Fibroblast of peridontal ligament (primary cell): ENCODE measurements around the gene TUBA4A.
A peak's percentile ranks its signal among the peaks of the same experiment; 100 is the strongest.

Experiments used
- DNase-seq: peaks from one replicate; pipeline ENCODE4 v3.0.0-alpha.2; 2010; ENCODE audit errors: extremely low read depth

Gene TUBA4A

DNA sequence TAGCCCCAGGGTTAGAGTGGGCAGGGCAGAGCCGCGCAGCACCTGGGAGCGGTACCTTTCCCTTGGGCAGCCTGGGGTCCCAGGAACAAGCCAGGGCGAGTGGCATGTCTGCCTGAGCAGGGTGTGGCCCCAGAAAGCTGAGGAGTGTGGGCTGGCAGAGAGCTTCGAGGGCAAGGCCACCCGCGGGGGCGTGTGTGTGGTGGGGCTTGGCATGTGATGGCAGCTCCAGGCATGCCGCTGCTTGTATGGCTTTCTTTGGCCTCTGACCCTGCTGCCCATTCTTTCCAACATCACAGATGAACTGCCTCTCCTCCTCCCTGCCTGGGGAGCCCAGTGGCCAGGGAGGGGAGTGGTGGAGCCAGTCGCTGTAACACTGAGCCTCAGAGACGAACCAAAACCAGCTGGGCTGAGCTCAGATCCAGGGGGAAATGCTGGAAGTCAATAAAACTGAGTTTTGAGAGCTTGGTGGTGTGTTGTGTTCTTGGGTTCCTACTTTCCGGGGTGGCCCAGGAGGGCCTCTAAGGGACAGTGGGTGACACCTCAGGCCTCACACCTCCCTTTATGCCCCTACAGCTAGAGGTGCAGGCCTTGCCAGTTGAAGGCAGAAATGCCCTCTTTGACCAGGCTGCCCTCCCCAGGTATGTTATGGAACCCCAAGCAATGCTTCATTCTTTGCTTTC lies 32.9 kb upstream of the TUBA4A start:
- peak; percentile 28 for DNase-seq

- peak; percentile 58 for DNase-seq
Observed at GRCh38 chr2:219285894-219286425, 32.2 kb upstream of the TUBA4A start.

DNA sequence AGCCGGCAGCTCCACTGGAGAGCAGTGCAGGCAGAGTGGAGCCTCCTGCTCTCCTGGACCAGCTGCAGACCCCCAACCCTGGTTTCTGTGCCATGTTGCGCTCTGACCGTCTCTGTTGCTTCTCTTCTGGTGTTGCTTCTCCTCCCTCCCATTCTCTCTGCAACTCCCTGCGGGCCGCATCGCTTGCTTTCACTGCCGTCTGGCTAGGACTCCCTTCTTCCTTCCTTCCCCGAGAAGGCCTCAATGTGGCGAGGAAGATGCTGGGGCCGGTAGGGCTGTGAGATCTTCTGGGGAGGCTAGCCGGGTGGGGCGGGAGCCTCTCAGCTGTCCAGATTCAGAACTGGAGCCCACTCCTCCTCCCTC lies 31.6 kb upstream of the TUBA4A start:
- no peak for DNase-seq

- DNase-seq: no peak
Observed at GRCh38 chr2:219284501-219285372, 31.0 kb upstream of the TUBA4A start.

- no peak for DNase-seq
Observed at GRCh38 chr2:219282943-219283581, 29.3 kb upstream of the TUBA4A start.

DNA sequence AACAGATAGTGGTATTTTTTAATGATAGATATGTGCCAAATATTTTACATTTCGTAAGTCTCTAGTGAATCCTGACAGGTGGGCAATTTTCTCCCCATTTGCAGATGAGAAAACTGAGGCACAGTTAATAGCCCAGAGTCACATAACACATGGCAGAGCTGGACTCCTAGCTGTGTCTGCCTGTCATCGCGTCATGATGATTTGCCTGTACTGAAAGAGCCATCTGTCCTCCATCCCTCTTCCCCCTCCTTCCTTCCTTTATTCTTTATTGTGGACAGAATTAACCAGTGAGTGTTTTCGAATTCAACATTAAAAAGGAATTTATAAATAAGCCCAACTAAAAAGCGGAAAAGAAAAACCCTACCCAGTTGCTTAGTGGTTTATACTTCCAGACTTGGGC lies 28.7 kb upstream of the TUBA4A start:
- no peak for DNase-seq

GRCh38 chr2:219281588-219281987 lies 27.9 kb upstream of the TUBA4A start:
- no peak for DNase-seq

GRCh38 chr2:219280651-219281050 lies 26.9 kb upstream of the TUBA4A start:
- DNase-seq: no peak

- no peak for DNase-seq
Observed at GRCh38 chr2:219279916-219280516, 26.3 kb upstream of the TUBA4A start.

DNA sequence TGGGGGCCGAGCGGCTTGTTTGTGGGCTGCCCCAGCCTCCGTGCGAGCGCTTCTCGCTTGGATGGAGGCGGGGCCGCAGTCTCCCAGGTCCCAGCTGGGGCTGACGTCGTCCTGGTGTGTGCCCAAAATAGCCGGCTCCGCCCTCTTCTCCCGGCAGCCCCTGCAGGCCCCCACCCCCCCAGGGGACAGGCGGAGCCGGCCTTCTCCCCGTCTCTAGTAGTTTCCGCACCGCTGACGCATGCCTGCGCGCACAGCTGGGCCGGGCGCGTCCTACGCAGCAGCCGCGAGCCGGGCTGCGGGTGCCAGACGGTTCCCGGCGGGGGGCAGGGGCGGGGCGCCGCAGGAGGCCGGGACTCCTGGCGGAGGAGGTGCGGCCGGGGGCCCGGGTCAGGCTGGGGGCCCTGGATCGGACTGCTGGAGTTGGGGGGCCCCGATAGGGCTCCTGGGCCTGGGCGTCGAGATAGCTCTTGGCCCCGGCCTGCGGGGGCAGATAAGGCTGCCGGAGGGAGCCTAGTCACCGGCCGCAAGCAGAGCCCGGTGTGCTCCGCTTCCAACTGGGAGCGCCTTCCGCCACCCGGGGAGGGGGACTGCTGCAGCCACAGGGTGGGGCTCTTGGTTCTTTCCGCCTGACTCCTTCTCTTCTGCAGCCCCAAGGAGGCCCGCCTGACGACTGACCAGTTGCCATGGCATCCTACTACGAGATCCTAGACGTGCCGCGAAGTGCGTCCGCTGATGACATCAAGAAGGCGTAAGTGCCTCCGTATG lies 25.6 kb upstream of the TUBA4A start, which contains the start of gene DNAJB2:
TSS of gene DNAJB2 (plus strand) at position 216 of the 765 bp plus-strand sequence. CDS start at position 684, 468 bp downstream.
- peak; percentile 98 for DNase-seq

- DNase-seq: no peak
Observed at GRCh38 chr2:219278655-219279150, 25.0 kb upstream of the TUBA4A start.

DNA sequence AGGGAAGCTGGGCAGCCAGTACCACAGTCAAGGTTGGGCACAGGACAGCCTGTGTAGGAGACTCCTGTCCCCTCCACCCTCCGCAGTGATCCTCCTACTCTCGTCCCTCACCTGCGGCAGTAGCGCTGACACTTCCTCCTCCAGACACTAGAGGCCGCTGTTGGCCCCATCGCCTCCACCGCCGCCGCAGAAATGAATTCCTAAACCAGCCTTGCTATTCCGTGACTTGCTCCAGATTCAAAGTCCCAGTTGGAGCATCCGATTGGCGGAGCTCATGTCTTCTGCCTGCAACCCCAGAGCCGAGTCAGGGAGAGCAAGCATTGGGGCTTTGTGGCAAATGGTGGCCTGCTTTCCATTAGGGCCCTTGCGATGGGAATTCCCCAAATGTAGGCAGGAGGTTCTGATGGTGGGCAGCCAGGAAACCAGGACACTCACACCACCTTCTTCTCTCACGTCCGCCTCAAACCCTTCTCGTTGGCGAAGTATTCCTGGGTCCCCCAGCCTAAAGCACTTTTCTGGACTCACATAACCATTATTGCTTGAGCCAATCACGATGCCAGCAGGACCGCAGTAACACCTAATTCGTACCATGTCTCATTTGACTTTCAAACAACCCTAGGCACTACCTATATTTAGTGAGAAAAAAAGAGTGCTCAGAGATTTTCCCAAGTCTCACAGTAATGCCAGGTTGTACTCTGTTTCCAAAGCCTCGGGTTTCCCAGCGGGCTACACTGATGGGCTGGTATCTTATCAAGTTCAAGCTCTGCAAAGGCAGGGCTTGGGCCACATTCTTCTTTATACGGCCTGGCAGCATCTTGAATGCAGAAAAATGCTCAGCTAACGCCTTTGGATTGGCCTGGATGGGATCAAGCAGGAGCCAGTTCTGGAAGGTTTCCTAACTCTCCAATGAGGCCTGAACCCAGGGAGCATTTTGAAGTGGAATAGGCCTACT lies 24.3 kb upstream of the TUBA4A start:
- DNase-seq: peak; percentile 82

GRCh38 chr2:219274361-219274921 lies 20.7 kb upstream of the TUBA4A start:
- peak; percentile 59 for DNase-seq

DNA sequence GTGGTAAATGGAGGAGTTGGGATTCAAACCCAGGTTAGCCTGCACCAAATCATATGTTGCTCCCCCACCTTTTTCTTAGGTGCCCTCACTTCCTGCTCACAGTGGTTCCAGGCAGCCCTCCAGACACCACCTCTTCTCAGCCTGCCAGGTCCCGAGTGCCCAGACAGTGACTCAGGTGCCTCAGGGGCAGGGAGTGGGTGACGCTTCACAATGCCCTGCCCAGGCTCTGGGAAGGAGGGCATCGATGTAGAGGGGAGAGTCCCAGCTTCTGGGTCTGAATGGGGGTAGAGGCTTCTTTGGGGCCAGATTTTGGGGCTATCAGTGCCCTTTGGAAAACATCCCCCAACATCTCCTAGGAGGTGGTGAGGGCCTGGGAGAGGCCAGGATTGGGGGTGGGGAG lies 20.2 kb upstream of the TUBA4A start:
- DNase-seq: no peak

- DNase-seq: no peak
Observed at GRCh38 chr2:219272995-219273394, 19.3 kb upstream of the TUBA4A start.

- no peak for DNase-seq
Observed at GRCh38 chr2:219272356-219272755, 18.6 kb upstream of the TUBA4A start.

DNA sequence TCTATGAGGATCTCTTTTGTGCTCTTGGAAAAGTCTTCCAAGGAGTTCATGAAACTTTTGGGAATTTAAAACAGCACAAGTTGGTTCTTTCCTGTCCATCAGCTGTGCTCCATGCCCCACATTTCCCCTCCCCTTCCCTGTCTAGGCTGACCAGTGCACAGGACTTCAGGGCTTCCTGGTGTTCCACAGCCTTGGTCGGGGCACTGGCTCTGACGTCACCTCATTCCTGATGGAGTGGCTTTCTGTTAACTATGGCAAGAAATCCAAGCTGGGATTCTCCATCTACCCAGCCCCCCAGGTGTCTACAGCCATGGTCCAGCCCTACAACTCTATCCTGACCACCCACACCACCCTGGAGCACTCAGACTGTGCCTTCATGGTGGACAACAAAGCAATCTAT lies 17.3 kb upstream of the TUBA4A start:
- DNase-seq: no peak

DNA sequence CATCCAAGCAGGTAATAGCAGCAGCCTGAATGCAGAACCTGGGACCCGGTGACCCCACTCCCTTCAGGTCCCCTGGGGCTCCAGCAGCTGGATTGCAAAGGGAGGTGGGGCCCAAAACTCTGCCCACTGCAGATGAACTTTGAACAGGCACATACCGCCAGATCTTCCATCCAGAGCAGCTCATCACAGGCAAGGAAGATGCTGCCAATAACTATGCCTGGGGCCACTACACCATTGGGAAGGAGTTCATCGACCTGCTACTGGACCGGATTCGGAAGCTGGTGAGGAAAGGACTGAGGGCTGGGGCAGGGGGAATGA lies 16.3 kb upstream of the TUBA4A start:
- DNase-seq: no peak

DNA sequence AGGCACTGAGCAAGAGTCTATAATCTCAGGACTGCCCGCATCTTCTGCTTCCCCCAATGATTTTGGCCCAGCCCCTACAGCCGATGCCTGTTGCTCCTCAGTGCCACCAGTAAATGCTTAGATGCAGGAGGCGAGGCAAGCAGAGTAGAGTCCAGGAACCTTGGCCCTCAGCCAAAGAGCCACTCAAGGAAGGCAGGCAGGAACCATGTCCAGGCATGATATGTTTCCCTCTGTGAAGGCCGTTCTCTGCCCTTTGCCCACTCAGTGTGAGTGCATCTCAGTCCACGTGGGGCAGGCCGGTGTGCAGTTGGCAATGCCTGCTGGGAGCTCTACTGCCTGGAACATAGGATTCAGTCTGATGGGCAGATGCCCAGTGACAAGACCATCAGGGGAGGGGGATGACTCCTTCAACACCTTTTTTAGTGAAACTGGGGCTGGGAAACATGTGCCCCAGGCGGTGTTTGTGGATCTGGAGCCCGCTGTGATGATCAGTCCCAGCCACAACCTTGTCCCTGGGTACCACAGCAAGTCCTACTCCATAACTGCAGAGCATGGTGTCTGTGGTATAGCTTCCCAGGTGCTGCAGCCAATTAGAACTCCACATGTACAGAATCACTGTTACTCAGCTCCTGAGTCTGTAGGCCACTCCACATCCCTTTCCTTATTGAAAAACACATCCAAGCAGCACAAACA lies 15.8 kb upstream of the TUBA4A start:
- DNase-seq: no peak
